ENCODE measurements around the gene TMIGD3. TPM values are rescaled to one million over a fixed set of nuclear protein-coding genes. Genes with fewer than 3 reads are reported as not detected.

The TMIGD3 gene
- total RNA-seq, 1 experiment from 2014 or later: not detected

DNA sequence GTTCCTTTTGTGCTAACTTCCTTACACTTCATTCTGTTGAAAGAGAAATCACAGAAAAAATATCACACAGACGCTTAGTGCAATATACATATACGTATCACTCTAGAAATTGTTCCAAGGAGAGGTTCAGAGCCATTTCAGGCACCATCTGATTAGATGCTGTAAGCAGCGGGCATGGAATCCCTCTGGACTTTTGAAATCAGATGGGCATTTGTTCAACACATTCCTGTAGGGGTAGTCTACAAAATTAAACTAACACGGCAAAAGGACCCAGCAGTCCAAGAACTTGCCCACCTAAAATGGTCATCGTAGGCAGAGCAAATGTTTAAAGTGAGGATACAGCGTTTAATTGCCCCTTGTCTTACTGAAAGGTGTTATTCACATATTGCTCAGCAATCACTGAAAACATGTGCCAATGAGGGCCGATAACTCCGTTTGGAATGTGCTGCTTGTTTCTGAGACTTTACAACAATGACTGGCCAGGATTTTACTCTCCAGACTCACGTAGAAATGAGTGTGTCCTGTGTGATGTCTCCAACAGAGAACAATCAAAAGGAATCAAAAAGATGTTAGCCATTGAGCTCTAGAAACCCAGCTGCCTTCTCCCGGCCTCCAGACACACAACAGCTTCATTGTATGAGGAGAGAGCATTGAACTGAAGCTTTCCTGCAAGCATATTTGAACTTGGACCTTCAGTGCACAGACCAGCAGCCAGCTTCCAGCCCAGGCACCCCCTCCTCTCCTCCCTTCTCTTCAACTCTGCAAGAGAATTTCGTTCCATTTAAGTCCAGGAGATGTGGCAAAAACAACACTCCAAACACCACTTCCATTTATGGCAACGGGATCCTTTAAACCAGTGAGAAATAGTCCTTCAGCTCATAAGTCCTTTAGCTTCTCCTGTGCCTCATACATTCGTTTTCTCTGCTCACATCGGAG, 32.1 kb upstream of the TMIGD3 start:
- ATAC-seq (peak; percentile 56; the same call in 1 of the 2 replicates), DNase-seq (ENCODE audit: low read depth, low spot score) (no peak)
- H3K27ac ChIP-seq (ENCODE audit: low read length): peak overlapping the region; percentile 39; the same call in 1 of the 2 replicates
- H3K9me3 ChIP-seq (ENCODE audit: control insufficient read depth, insufficient read depth, low read depth, low read length): no peaks in the 10 kb centered on the region
- CTCF ChIA-PET: no interaction called here
- H3K4me3 ChIP-seq (ENCODE audit: low read depth in 2 of 2, low read length in 2 of 2): peak overlapping the region in 1 of 2 experiments; percentile 14; a peak in 1 of 4 replicates
- POLR2A ChIA-PET: interaction anchor here (0.5 kb wide), 1 partner anchor 13 kb away, joined by 8 read pairs; no protein-coding TSS in a partner anchor
- H3K4me1 ChIP-seq (ENCODE audit: control insufficient read depth, insufficient read depth, low read length): peaks cover 3% of the 10 kb centered on the region; the same call in 1 of the 2 replicates
- no peaks in the 10 kb centered on the region for H3K27me3 ChIP-seq (ENCODE audit: control insufficient read depth, insufficient read depth, low read length)
- no TSS peak for BruUV-seq (replicated peaks)
- in situ Hi-C loops (cut with HindIII; ENCODE audit: low pct_unique_long_range_greater_than_20kb, low sequenced_read_pairs) (no loop called here), intact Hi-C loops (cut with micrococcal nuclease; ENCODE audit: unreplicated experiment) (no loop called here)
- no peak for TF ChIP-seq CTCF (IDR thresholded peaks at IDR 0.05)
- TF ChIP-seq SIN3A (IDR thresholded peaks at IDR 0.05; ENCODE audit: borderline replicate concordance, insufficient read depth, low read depth, low read length): no peak
- no peak for TF ChIP-seq TCF7L2 (IDR thresholded peaks at IDR 0.05; ENCODE audit: low read depth, low read length)
- TF ChIP-seq, protein P1, sequence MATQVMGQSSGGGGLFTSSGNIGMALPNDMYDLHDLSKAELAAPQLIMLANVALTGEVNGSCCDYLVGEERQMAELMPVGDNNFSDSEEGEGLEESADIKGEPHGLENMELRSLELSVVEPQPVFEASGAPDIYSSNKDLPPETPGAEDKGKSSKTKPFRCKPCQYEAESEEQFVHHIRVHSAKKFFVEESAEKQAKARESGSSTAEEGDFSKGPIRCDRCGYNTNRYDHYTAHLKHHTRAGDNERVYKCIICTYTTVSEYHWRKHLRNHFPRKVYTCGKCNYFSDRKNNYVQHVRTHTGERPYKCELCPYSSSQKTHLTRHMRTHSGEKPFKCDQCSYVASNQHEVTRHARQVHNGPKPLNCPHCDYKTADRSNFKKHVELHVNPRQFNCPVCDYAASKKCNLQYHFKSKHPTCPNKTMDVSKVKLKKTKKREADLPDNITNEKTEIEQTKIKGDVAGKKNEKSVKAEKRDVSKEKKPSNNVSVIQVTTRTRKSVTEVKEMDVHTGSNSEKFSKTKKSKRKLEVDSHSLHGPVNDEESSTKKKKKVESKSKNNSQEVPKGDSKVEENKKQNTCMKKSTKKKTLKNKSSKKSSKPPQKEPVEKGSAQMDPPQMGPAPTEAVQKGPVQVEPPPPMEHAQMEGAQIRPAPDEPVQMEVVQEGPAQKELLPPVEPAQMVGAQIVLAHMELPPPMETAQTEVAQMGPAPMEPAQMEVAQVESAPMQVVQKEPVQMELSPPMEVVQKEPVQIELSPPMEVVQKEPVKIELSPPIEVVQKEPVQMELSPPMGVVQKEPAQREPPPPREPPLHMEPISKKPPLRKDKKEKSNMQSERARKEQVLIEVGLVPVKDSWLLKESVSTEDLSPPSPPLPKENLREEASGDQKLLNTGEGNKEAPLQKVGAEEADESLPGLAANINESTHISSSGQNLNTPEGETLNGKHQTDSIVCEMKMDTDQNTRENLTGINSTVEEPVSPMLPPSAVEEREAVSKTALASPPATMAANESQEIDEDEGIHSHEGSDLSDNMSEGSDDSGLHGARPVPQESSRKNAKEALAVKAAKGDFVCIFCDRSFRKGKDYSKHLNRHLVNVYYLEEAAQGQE (IDR thresholded peaks at IDR 0.05; ENCODE audit: insufficient read depth in 1 of 2, low read depth in 2 of 2, low read length in 1 of 2): no peak
- no peak for TF ChIP-seq POLR2AphosphoS5 (IDR thresholded peaks at IDR 0.05; ENCODE audit: low read depth, low read length)
- H3K36me3 ChIP-seq (ENCODE audit: control insufficient read depth, insufficient read depth, low read length): no peaks in the 10 kb centered on the region

GRCh38 chr1:111520053-111520452, 16.6 kb upstream of the TMIGD3 start:
- Histone ChIP-seq H3K4me1 (ENCODE audit: control insufficient read depth, insufficient read depth, low read length) (no peaks in the 10 kb centered on the region), H3K9me3 (ENCODE audit: control insufficient read depth, insufficient read depth, low read depth, low read length) (no peaks in the 10 kb centered on the region), H3K4me3 (ENCODE audit: low read depth in 2 of 2, low read length in 2 of 2) (no peak overlapping the region), H3K27me3 (ENCODE audit: control insufficient read depth, insufficient read depth, low read length) (no peaks in the 10 kb centered on the region), H3K36me3 (ENCODE audit: control insufficient read depth, insufficient read depth, low read length) (no peaks in the 10 kb centered on the region), H3K27ac (ENCODE audit: low read length) (no peak overlapping the region)
- POLR2A ChIA-PET: no interaction called here
- no TSS peak for BruUV-seq (replicated peaks)
- no peak for ATAC-seq
- in situ Hi-C loops (cut with HindIII; ENCODE audit: low pct_unique_long_range_greater_than_20kb, low sequenced_read_pairs): no loop called here
- intact Hi-C loops (cut with micrococcal nuclease; ENCODE audit: unreplicated experiment): no loop called here
- TF ChIP-seq SIN3A (IDR thresholded peaks at IDR 0.05; ENCODE audit: borderline replicate concordance, insufficient read depth, low read depth, low read length) (no peak), POLR2AphosphoS5 (IDR thresholded peaks at IDR 0.05; ENCODE audit: low read depth, low read length) (no peak), CTCF (IDR thresholded peaks at IDR 0.05) (no peak), TCF7L2 (IDR thresholded peaks at IDR 0.05; ENCODE audit: low read depth, low read length) (no peak)
- TF ChIP-seq, protein P1 (IDR thresholded peaks at IDR 0.05; ENCODE audit: insufficient read depth in 1 of 2, low read depth in 2 of 2, low read length in 1 of 2): no peak
- no peak for DNase-seq (ENCODE audit: low read depth, low spot score)
- CTCF ChIA-PET: no interaction called here
